Left ventricle myocardium inferior (tissue), 1 donor: Measurements from ENCODE around the gene LDB3. TPM values are rescaled to one million over a fixed set of nuclear protein-coding genes. Genes with fewer than 3 reads are reported as not detected.

ENCODE experiments used
- DNase-seq: peaks from one replicate; pipeline ENCODE4 v3.0.0-alpha.2; 2020
- H3K27ac ChIP-seq: fragments of 200-600 bp; replicated peaks from 2 replicates; pipeline ENCODE4 v1.8.0; 2021
- H3K27me3 ChIP-seq: fragments of 200-600 bp; 2 replicates; pipeline ENCODE4 v1.8.0; 2021; ENCODE audit warnings: low read depth
- H3K36me3 ChIP-seq: fragments of 200-600 bp; 2 replicates; pipeline ENCODE4 v1.8.0; 2021
- H3K4me1 ChIP-seq: fragments of 200-600 bp; 2 replicates; pipeline ENCODE4 v1.8.0; 2021
- H3K4me3 ChIP-seq: fragments of 200-600 bp; 2 replicates; pipeline ENCODE4 v1.8.0; 2021; ENCODE audit warnings: mild to moderate bottlenecking, moderate library complexity
- H3K9me3 ChIP-seq: fragments of 200-600 bp; replicated peaks from 2 replicates; pipeline ENCODE4 v1.8.0; 2021
- intact Hi-C: fragments of 100-400 bp; cut with micrococcal nuclease; formaldehyde crosslinking; loops from one replicate; pipeline ENCODE4 v1.11.0; 2022
- total RNA-seq: library from RNA; stranded (reverse); fragmentation: NEBNext Ultra II Directional; extraction: Animal tissue kit (Norgen Biotek cat#: 25700); gene quantifications from one replicate; pipeline ENCODE4 v1.2.1, GENCODE V29; 2021
- TF ChIP-seq, protein P1 (sequence below): fragments of 200-600 bp; IDR thresholded peaks from 2 replicates; pipeline ENCODE4 v1.8.0; 2021; ENCODE audit warnings: antibody characterized with exemption, mild to moderate bottlenecking, borderline replicate concordance
- donor health status: DM: no; HTN: yes; CAD: no; lungs with severe emphysema.

The LDB3 gene
- total RNA-seq, 1 donor from 2014 or later = 1,542 TPM

DNA sequence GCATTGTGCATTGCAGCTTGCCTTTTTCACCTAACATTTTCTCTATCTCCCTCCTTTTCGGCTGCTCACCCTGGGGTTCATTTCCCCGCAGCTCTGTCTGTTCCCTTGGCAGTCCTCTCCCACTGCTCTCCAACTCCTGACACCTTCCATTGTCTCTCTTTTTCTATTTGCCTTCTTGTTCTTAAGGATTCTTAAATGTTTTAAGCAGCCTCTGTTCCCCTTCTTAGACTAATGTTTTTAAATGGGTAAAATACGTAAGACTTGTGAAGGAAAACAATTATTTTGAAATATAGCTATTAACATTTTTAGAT lies 107.5 kb downstream of the LDB3 start:
- Histone ChIP-seq H3K27me3 (no peaks in the 10 kb centered on the region), H3K4me1 (peaks cover 61% of the 10 kb centered on the region), H3K36me3 (no peaks in the 10 kb centered on the region), H3K27ac (no peak overlapping the region), H3K4me3 (no peak overlapping the region), H3K9me3 (no peaks in the 10 kb centered on the region)
- DNase-seq = no peak
- intact Hi-C loops = no loop called here
- TF ChIP-seq, protein P1, sequence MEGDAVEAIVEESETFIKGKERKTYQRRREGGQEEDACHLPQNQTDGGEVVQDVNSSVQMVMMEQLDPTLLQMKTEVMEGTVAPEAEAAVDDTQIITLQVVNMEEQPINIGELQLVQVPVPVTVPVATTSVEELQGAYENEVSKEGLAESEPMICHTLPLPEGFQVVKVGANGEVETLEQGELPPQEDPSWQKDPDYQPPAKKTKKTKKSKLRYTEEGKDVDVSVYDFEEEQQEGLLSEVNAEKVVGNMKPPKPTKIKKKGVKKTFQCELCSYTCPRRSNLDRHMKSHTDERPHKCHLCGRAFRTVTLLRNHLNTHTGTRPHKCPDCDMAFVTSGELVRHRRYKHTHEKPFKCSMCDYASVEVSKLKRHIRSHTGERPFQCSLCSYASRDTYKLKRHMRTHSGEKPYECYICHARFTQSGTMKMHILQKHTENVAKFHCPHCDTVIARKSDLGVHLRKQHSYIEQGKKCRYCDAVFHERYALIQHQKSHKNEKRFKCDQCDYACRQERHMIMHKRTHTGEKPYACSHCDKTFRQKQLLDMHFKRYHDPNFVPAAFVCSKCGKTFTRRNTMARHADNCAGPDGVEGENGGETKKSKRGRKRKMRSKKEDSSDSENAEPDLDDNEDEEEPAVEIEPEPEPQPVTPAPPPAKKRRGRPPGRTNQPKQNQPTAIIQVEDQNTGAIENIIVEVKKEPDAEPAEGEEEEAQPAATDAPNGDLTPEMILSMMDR = no peak

DNA sequence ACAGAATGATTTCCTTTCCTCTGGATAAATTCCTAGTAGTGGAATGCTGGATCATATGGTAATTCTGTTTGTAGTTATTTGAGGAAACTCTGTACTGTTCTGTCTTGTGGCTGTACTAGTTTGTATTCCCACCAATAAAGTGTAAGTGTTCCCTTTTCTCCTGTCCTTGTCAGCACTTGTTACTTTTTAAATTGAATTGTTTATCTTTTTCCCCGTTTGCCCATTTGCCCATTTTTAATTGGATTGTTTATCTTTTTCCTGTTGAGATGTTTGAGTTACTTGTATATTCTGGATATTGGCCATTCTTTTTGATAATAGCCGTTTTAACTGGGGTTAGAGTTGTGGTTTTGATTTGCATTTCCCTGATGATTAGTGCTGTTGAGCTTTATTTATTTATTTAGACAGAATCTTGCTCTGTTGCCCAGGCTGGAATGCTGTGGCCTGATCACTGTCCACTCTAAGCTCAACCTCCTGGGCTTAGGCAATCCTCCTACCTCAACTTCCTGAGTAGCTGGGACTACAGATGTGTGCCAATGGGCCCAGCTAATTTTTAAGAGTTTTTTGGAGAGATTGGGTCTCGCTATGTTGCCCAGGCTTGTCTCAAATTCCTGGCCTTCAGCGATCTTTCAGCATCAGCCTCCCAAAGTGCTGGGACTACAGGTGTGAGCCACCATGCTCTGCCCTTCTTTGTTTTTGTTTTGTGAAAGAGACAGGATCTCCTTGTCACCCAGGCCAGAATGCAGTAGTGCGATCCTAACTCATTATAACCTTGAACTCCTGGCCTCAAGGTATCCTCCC lies 111.1 kb downstream of the LDB3 start:
- DNase-seq = no peak
- TF ChIP-seq, protein P1 = no peak
- no peaks in the 10 kb centered on the region for H3K9me3 ChIP-seq
- no peak overlapping the region for H3K4me3 ChIP-seq
- peaks cover 59% of the 10 kb centered on the region for H3K4me1 ChIP-seq
- H3K36me3 ChIP-seq = no peaks in the 10 kb centered on the region
- H3K27me3 ChIP-seq = no peaks in the 10 kb centered on the region
- no peak overlapping the region for H3K27ac ChIP-seq
- intact Hi-C loops = no loop called here

DNA sequence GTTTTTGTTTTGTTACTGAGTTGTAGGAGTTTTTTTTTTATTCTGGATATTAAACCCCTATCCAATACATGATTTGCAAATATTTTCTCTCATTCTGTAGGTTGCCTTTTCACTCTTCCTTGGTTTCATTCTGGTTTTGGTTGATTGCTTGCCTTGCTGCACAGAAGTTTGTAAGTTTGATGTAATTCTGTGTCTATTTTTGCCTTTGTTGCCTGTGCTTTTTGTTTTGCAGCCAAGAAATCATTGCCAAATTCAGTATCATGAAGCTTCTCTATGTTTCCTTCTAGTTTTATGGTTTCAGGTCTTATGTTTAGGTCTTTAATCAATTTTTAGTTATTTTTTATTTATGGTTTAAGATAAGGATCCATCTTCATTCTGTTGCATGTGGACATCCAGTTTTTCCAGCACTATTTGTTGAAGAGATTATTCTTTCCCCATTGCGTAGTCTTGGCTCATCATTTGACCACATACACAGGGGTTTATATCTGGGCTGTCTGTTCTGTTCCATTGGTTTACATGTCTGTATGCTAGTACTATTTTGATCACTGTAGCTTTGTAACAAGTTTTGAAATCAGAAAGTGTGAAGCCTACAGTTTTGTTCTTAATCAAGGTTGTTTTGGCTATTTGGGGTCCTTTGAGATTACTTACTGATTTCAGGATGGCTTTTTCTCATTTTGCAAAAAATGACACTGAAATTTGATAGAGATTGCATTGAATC lies 114.5 kb downstream of the LDB3 start:
- intact Hi-C loops = no loop called here
- H3K9me3 ChIP-seq = no peaks in the 10 kb centered on the region
- TF ChIP-seq, protein P1 = no peak
- no peaks in the 10 kb centered on the region for H3K36me3 ChIP-seq
- no peak for DNase-seq
- peaks cover 5% of the 10 kb centered on the region for H3K27me3 ChIP-seq
- peak overlapping the region; percentile 55 for H3K27ac ChIP-seq
- H3K4me1 ChIP-seq = peaks cover 63% of the 10 kb centered on the region
- H3K4me3 ChIP-seq = no peak overlapping the region

DNA sequence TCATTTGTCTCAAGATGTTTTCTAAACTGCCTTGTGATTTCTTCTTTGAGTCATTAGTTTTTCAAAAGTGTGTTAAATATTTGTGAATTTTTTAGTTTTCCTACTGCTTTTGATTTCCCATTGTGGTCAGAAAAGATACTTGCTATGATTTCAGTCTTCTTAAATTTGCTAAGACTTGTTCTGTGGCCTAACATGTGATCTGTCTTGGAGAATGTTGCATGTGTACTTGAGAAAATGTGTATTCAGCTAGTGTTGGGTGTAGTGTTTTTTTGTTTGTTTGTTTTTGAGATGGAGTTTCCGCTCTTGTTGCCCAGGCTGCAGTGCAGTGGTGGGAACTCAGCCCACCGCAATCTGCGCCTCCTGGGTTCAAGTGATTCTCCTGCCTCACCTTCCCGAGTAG lies 116.7 kb downstream of the LDB3 start:
- DNase-seq = no peak
- TF ChIP-seq, protein P1 = no peak
- Histone ChIP-seq H3K36me3 (no peaks in the 10 kb centered on the region), H3K27ac (no peak overlapping the region), H3K9me3 (no peaks in the 10 kb centered on the region), H3K4me3 (no peak overlapping the region), H3K27me3 (peaks cover 10% of the 10 kb centered on the region), H3K4me1 (peaks cover 59% of the 10 kb centered on the region)
- intact Hi-C loops = no loop called here

Other genes with a start within 250 kb of the LDB3 start
- 21.9 TPM for gene WAPL, start 146.7 kb upstream of the LDB3 start, total RNA-seq
- gene OPN4, start 14.0 kb upstream of the LDB3 start, total RNA-seq = 0.25 TPM
- 43.8 TPM for gene BMPR1A, start 88.1 kb downstream of the LDB3 start, total RNA-seq